Uterus (tissue), 4 donors: Measurements from ENCODE around the gene RER1. TPM values are rescaled to one million over a fixed set of nuclear protein-coding genes. Genes with fewer than 3 reads are reported as not detected.

Experiments
- DNase-seq, 2 donors: peaks; one replicate each; pipeline ENCODE4 v3.0.0-alpha.2; 2019 to 2020
- H3K27ac ChIP-seq, 2 donors: fragments of 200-600 bp; sonication (generic); 1 replicate in 1 of 2; 2 replicates in 1 of 2; pipeline ENCODE4 v1.5.1; 2016 to 2018
- H3K27me3 ChIP-seq, 2 donors: fragments of 200-600 bp; sonication (generic); one replicate each; pipeline ENCODE4 v1.5.1; 2018 to 2019; ENCODE audit warnings: control low read depth in 1 of 2
- H3K36me3 ChIP-seq, 2 donors: fragments of 200-600 bp; sonication (generic); one replicate each; pipeline ENCODE4 v1.5.1; 2019; ENCODE audit warnings: control low read depth in 1 of 2
- H3K4me1 ChIP-seq, 2 donors: fragments of 200-600 bp; sonication (generic); one replicate each; pipeline ENCODE4 v1.5.1; 2018 to 2019; ENCODE audit warnings: control low read depth in 1 of 2
- H3K4me3 ChIP-seq, 2 donors: fragments of 200-600 bp; sonication (generic); 1 replicate in 1 of 2; 2 replicates in 1 of 2; pipeline ENCODE4 v1.5.1; 2018 to 2019; ENCODE audit warnings: mild to moderate bottlenecking in 1 of 2
- H3K9me3 ChIP-seq, 2 donors: fragments of 200-600 bp; sonication (generic); one replicate each; pipeline ENCODE4 v1.5.1; 2019; ENCODE audit warnings: control low read depth in 1 of 2
- POLR2A ChIP-seq, 2 donors: fragments of 450-650 bp; IDR thresholded peaks; one replicate each; pipeline ENCODE4 v1.6.1; 2016; ENCODE audit warnings: antibody characterized with exemption in 2 of 2, mild to moderate bottlenecking in 1 of 2, moderate library complexity in 1 of 2
- intact Hi-C: fragments of 100-400 bp; cut with DNase I; formaldehyde crosslinking; loops from one replicate; pipeline ENCODE4 v1.15.1; 2023; ENCODE audit warnings: low total_unique reads
- total RNA-seq, 4 donors: library from RNA; depleted of rRNA in 3 of 4; stranded (reverse); fragments of >200 nt in 3 of 4; gene quantifications; one replicate each; pipeline versions ENCODE4 v1.1.0 to v1.2.4, GENCODE V29; 2014 to 2023
- TF ChIP-seq, protein P1 (sequence below), 4 experiments: fragments of 200-600 bp in 2 of 4; fragments of 450-650 bp in 2 of 4; sonication (generic) in 2 of 4; IDR thresholded peaks; one replicate each; pipeline ENCODE4 v1.5.1; 2016 to 2019; ENCODE audit warnings: antibody characterized with exemption in 4 of 4, mild to moderate bottlenecking in 2 of 4, moderate library complexity in 1 of 4
- donor health status: DM: yes; HTN: yes; CAD: no.

The RER1 gene
- total RNA-seq, 4 donors from 2014 or later, result 34.1 to 105 (median 57.3) TPM

GRCh38 chr1:2384941-2385481, 6.6 kb upstream of the RER1 start:
- DNase-seq, result no peak
- Histone ChIP-seq H3K27ac (no peak overlapping the region), H3K4me3 (no peak overlapping the region), H3K36me3 (no peaks in the 10 kb centered on the region), H3K27me3 (no peaks in the 10 kb centered on the region), H3K4me1 (peaks cover 4 to 9% of the 10 kb centered on the region in 2 donors), H3K9me3 (no peaks in the 10 kb centered on the region)
- intact Hi-C loops, result loop anchor here (10.0 kb wide), 1 partner anchor 70 kb away; no protein-coding TSS in a partner anchor
- TF ChIP-seq POLR2A (IDR thresholded peaks at IDR 0.05), result no peak
- TF ChIP-seq, protein P1, sequence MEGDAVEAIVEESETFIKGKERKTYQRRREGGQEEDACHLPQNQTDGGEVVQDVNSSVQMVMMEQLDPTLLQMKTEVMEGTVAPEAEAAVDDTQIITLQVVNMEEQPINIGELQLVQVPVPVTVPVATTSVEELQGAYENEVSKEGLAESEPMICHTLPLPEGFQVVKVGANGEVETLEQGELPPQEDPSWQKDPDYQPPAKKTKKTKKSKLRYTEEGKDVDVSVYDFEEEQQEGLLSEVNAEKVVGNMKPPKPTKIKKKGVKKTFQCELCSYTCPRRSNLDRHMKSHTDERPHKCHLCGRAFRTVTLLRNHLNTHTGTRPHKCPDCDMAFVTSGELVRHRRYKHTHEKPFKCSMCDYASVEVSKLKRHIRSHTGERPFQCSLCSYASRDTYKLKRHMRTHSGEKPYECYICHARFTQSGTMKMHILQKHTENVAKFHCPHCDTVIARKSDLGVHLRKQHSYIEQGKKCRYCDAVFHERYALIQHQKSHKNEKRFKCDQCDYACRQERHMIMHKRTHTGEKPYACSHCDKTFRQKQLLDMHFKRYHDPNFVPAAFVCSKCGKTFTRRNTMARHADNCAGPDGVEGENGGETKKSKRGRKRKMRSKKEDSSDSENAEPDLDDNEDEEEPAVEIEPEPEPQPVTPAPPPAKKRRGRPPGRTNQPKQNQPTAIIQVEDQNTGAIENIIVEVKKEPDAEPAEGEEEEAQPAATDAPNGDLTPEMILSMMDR (IDR thresholded peaks at IDR 0.05), result no peak

- no peak for TF ChIP-seq POLR2A (IDR thresholded peaks at IDR 0.05)
- TF ChIP-seq, protein P1 (IDR thresholded peaks at IDR 0.05), result no peak
- peak in 1 of 2 donors; percentile 17 for DNase-seq
- H3K36me3 ChIP-seq, result no peaks in the 10 kb centered on the region
Observed at GRCh38 chr1:2385606-2386280, 5.9 kb upstream of the RER1 start.

GRCh38 chr1:2386636-2387611, 4.7 kb upstream of the RER1 start:
- Histone ChIP-seq H3K27ac (no peak overlapping the region), H3K4me1 (no peaks in the 10 kb centered on the region), H3K4me3 (no peak overlapping the region), H3K9me3 (no peaks in the 10 kb centered on the region), H3K36me3 (no peaks in the 10 kb centered on the region), H3K27me3 (no peaks in the 10 kb centered on the region)
- no peak for DNase-seq
- intact Hi-C loops, result loop anchor here (10.0 kb wide), 1 partner anchor 72 kb away; no protein-coding TSS in a partner anchor
- TF ChIP-seq, protein P1 (IDR thresholded peaks at IDR 0.05), result no peak
- TF ChIP-seq POLR2A (IDR thresholded peaks at IDR 0.05), result no peak

More at GRCh38 chr1:2385606-2386280, 5.9 kb upstream of the RER1 start:
- H3K27ac ChIP-seq, result no peak overlapping the region
- H3K9me3 ChIP-seq, result no peaks in the 10 kb centered on the region
- intact Hi-C loops, result loop anchor here (10.0 kb wide), 1 partner anchor 71 kb away; no protein-coding TSS in a partner anchor
- no peaks in the 10 kb centered on the region for H3K27me3 ChIP-seq
- no peak overlapping the region for H3K4me3 ChIP-seq
- H3K4me1 ChIP-seq, result peaks cover 4 to 9% of the 10 kb centered on the region in 2 donors

GRCh38 chr1:2388004-2388913, 3.4 kb upstream of the RER1 start:
- no peaks in the 10 kb centered on the region for H3K36me3 ChIP-seq
- H3K27me3 ChIP-seq, result no peaks in the 10 kb centered on the region
- no peaks in the 10 kb centered on the region for H3K9me3 ChIP-seq
- H3K27ac ChIP-seq, result no peak overlapping the region
- peaks cover 0 to 7% of the 10 kb centered on the region in 2 donors for H3K4me1 ChIP-seq
- DNase-seq, result no peak
- TF ChIP-seq POLR2A (IDR thresholded peaks at IDR 0.05), result no peak
- TF ChIP-seq, protein P1 (IDR thresholded peaks at IDR 0.05), result no peak
- H3K4me3 ChIP-seq, result no peak overlapping the region
- intact Hi-C loops, result loop anchor here (10.0 kb wide), 1 partner anchor 73 kb away; no protein-coding TSS in a partner anchor
